NCI-H524 (cell line): ENCODE data around the gene CHRM5.
A peak's percentile ranks its signal among the peaks of the same experiment; 100 is the strongest.

ENCODE experiments used
- DNase-seq, 2 experiments: peaks; one replicate each; lab custom pipeline; 2025; lab: John Stamatoyannopoulos, UW

CHRM5 gene, protein sequence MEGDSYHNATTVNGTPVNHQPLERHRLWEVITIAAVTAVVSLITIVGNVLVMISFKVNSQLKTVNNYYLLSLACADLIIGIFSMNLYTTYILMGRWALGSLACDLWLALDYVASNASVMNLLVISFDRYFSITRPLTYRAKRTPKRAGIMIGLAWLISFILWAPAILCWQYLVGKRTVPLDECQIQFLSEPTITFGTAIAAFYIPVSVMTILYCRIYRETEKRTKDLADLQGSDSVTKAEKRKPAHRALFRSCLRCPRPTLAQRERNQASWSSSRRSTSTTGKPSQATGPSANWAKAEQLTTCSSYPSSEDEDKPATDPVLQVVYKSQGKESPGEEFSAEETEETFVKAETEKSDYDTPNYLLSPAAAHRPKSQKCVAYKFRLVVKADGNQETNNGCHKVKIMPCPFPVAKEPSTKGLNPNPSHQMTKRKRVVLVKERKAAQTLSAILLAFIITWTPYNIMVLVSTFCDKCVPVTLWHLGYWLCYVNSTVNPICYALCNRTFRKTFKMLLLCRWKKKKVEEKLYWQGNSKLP

DNA sequence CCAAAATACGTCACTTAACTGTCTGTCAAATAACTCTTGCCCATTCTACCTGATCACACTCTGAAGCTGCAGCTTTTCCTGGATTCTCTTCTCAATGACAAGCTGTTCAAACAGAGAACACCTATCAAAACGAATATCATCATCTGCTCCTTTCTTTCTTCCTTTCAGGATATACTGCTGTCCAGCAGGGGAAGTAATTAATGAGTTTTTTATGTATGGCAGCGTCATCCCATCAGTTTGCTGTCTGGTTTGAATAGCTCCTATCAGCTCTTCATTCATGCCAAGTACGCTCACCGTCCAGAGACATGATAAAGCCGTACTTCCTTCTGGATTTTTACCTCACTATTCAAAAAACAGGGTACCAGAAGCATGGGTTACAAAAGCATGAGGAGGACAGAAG lies at the start of gene CHRM5:
Gene CHRM5, plus strand, starts transcription at position 274 of the 400 bp plus-strand sequence. CDS start 94,221 bp downstream, outside the sequence.
- peak in 1 of 2 experiments; percentile 19 for DNase-seq

DNA sequence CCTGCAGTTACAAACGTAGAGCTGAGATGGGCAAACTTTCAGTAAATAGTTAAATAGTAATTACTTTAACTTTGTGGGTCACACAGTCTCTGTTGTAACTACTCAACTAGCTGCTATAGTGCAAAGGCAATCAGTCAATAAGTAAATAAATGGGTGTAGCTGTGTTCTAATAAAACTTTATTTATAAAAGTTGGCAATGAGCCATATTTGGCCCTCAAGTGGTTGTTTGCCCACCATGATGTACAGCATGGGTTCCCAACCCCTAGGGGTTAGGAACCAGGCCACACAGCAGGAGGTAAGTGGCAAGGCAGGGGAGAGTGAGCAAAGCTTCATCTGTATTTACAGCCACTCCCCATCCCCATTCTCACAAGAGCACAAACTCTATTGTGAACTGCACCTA lies 44.9 kb upstream of the CHRM5 start:
- DNase-seq = no peak

DNA sequence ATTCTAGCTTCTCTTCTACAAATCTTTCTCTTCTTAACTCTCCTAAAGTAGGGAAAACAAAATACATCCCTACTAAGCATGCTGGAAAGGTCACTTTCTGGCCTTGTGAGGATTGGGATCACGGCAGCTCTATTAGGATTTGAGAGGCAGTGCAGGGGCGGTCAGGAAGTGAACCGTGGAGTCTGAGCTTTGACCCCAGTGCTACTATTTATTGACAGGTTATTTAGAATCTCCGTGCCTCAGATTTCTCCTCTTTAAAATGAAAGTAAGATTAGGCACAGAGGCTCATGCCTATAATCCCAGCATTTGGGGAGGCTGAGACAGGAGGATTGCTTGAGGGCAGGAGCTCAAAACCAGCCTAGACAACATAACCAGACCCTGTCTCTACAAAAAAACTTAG lies 42.0 kb upstream of the CHRM5 start:
- DNase-seq = no peak

DNA sequence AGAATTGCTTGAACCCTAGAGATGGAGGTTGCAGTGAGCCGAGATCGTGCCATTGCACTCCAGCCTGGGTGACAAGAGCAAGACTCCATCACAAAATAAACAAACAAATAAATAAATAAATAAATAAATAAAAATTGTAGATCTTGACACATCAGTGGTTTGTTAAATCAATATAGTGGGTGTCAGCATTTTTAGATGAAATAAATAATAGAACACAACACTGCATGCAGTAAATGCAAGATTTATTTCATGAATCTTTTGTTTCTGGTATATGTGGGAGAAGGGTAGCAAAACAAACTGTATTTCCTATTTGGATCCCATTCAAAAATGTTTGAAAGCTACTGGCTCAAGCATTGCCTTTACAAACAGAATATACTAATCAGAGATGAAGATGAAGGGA lies 35.6 kb upstream of the CHRM5 start:
- DNase-seq = no peak

DNA sequence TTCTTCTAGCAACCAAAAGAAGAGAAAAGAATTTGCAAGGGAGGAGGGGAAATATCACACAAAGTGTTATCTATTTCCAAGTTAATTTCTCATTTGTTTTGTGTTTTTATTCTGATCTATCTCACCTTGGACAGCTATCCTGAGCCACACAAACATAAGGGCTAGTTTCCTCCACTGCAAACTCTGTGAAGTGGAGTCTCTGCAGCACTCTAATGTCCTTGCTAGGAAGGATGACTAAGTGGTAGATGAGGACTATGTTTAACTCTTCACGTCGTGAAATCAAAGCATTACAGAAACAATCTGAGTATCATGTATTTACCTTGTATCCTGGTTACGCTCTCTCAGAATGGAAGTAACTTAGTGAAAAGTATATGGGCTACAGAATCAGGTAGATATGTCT lies 33.9 kb upstream of the CHRM5 start:
- DNase-seq = no peak

DNA sequence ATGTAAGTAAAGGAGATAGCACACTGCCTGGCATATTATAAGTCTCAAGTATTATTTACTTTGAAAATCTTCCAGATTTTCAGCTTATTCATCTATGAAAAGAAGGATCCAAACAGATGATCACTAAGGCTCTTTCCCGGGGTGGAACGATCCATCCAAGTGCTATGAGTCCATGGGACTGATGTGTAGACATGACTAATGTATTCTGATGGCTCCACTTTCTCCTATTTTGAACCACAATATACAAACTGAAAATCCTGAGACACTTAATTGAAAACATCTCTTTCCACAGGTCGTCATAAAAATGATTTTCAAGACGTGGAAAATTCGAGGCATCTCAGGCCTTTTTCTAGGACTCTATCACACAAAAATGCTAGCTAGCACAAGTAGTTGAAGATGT lies 33.4 kb upstream of the CHRM5 start:
- DNase-seq = no peak

DNA sequence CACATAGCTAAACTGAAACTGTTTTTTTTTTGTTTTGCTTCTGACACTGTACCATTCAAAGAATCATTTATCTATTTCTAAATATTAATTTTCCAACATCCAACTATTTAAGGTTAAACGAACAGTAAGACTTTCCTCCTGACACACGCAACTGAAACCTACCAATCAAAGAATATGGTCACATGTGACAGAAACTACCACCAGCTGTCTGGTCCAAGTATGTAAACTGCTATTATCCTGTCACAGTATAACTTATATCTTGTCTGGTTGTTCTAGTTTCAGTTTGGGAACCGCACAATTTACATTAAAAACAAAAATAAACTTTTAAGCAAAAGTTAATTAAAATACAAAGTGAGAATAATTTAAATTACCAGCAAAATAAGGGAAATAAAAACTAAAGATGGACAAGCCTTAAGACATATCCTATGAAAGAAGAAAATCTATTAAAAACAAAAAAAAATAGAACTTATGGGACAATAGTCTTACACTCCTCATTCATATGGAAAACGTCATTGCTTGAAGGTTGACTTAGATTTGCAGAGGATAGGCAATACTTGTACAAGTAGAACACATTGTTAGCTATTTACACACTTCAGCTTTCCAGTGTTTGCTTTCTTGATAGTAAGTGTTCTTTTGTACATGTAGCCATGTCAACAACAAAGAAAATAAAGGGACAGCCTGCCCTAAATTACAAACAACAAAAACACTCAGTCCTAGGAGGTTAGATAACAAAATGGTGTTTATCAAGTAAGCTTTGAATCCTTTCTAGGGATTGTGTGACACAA lies 26.8 kb upstream of the CHRM5 start:
- no peak for DNase-seq

DNA sequence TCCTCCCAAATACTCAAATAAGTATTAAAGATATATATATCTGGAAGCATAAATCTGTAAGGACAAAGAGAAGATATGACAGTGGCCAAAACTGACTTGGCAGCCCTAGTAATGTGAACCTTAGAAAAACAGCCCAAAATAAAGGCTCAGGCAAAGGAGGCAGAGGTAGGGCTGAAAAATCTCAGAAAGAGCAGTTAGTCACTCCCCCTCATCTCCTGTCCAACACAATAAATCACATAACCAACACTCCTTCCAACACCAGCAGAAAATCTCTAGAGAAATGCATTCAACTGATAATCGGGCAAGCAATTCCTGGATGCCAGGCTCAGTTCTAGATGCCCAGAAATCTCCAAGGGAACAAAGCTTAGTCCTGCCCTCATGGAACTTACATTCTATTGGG lies 22.1 kb upstream of the CHRM5 start:
- no peak for DNase-seq

DNA sequence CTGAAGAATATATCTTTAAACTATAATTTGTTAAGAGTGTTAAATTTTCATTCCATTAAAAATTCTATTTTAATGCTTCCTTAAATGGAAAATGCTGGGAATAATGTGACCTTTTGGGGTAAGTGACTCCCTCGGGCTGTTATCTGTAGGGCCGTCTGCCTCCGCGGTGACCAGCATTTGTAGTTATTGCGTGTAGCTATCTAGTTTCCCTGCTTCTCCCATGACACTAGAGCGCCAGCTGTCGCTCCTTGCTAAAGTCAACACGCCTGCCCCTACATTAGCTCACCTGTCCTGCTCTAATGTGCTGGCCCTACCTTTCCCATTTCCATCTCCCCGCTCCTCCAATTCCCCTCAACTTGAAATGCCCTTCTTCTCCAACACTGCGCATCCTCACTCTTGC lies 12.4 kb upstream of the CHRM5 start:
- DNase-seq = peak; percentile 65 to 81

DNA sequence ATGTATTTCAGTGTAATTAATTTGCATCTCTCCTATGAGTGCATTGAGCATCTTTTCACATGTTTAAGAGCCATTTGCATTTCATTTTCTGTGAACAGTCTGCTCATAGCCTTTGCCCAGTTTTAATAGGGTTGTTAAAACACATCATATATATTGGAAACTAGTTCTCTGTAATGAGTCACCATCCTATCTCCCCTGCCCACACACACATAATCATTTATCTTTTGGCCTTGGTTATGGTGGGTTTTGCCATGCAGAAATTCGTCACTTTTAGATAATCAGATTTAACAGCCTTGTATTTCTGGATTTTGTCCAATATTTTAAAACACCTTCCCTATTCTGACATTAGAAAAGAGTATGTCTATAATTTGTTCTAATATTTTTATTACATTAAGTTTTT lies 11.9 kb upstream of the CHRM5 start:
- DNase-seq = no peak

DNA sequence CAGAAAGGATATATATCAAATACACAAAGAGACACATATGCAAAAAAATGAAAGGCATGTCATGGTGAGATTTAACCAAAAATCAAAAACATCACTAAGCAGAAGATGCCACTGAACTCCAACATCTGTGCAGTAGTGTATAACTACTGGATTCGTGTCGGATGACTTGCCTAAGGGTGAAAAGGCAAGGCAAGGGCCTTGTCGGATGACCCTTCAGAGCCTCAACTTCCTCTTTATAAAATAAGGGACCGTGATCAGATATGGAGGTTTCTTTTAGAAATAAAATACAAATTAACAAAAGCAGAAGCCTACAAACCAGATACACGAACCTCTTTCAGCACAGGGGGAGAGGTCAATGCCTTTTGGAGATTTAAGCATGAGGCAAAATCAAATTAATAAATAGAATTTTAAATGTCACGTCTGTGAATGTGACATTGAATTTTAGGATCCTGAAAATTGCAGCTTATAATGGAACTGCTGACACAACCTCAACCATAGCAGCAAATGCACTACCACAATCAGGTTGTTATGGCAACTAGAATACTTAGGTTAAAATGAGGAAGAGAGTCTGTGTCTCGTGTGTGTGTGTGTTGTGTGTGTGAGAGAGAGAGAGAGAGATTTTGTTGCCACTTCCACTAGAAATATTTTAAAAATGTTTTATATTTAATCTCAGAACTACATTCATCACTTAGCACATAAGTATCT lies 8.3 kb upstream of the CHRM5 start:
- no peak for DNase-seq

DNA sequence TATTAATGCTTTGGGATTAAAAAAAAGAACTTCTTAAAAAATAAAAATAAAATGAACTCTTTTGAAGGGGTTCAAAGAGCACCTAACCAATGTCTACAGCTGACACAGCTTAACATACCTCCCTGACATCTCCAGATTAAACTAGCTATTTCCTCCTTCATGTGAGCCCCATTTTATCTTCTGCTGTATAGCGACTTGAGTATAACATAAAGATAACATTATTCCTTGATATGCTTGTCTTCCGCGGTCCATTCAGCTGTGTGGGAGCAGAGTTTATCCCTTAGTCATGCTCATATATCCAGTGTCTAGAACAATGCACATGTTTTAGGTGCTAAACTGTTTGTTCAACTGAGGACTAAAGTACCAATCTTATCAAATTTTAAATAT lies 7.8 kb upstream of the CHRM5 start:
- no peak for DNase-seq

DNA sequence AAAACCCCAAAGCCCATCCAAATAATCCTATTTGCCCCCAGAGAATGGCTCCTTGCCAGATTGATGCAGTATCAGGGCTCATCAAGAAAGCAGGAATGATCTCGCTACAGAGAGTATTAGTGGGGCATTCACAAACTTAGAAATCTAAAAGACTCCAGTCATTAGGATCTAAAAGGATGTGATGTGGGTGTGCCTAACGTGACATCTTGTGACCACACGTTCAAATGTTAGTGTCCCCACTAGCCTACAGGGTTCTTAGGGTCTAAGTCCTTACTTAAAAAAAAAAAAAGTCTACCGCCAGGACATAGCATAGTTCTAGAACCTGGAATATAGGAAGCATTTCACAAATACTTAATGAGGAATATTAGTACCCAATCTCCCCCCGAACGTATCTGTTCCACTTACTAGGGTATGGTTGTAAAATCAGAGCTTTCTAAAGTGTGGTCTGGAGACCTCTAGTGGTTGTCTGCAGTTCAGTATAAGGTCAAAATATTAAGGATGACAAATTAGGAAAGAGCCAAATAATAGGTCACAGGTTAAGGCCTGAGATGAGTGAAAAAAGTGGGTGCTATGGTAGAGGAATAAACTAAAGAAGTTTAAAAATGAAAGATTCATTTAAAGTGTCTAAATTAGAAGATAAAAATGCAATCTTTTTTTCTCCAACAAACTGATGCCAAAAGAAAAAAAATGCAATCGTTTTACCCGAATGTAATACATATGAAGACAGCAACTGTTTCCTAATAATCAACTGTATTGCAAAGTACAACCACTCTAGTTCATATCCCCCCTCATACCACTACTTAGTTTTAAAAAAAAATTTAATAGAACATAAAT lies 4.2 kb upstream of the CHRM5 start:
- DNase-seq = peak in 1 of 2 experiments; percentile 57

DNA sequence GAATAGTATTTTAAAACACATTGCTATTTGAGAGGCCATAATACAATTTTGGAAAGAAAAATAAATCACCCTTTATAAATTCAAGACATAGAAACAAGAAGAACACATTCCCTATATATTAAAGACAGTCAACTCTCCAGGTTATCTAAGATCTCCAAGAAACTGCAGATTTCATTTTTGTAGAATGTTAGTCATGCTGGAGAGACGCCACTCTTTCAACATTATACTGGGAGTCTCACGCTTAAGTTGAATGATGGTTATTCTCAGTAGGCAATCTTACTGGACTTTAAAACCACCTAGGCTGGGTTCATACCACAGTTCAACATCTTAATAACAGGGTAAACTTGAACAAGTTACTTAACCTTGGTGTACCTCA lies 3.6 kb upstream of the CHRM5 start:
- no peak for DNase-seq

DNA sequence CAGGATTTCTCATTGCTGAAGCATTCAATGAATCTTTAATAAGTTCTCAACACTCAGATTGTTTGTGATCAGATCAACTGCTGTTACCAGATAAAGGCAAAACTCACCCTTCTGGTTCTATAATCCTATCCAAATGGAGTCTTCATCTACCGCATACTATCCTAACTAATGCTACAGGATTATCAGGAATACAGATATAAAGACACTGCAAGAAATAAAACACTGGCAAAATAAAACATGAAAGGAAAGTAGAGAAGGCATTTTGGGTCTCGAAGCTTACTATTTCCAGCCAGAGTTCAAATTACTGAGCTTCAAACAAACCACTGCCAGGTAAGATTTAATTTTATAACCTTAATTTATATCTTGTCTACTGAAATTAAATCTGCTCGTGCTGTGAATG lies 524 bp downstream of the CHRM5 start:
- no peak for DNase-seq

DNA sequence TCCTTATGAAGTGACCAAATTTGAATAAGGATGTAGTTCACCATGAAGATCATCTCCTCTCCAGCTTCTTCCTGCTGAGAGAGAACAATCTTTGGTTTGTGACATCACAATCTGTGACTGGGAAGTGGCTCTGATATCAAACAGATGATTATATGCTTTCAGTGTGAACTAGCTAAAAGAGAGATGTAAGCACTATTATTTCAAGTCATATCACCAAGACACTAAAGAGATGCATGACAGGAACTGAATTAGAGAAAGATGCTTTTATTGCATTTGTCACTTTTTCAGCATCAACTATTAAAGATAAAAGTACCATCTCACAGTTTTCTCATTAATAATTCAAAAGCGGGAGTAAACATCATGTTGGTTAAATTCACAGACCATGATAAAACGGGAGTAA lies 3.5 kb downstream of the CHRM5 start:
- no peak for DNase-seq

DNA sequence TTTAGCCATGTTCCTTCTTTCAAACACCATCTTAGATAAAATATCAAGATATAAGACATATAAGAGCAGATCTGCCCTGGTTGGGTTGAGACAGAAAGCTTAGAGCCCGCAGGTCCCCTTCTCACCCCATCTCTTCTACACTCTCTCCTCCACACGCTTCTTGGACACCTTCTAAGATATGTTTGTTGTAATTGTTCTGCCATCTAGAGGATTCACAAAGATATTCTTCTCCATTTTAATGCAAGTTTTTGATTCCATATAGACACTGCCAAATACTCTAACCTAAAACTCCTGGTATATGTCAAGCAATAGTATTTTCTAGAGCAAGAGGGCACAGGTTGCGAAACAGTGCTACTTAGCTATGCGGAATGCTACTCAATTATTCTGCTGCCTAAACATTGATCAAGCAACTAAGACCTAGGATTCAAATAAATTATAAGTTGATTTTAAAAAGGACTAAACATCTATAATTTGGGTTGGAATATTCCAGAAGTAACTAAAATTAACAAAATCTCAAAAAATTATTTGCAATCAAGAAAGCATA lies 6.8 kb downstream of the CHRM5 start:
- peak in 1 of 2 experiments; percentile 14 for DNase-seq

DNA sequence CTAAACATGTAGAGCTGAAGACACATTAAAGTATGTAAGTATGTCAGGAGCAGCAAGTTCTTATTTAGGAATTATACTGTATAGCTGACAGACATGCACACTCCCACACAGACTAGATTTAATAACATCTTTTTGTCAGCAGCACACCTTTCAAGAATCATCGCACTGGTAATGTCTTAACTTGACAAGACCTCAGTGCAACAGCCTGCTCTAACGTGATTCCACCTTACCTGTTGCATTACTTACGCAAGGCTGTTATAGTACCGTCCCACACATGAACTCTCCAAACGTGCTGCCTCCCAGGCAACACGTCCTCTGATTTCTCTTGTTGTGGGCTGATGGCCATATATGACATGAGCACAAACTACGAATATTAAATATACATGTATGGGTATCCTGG lies 11.9 kb downstream of the CHRM5 start:
- DNase-seq = no peak

DNA sequence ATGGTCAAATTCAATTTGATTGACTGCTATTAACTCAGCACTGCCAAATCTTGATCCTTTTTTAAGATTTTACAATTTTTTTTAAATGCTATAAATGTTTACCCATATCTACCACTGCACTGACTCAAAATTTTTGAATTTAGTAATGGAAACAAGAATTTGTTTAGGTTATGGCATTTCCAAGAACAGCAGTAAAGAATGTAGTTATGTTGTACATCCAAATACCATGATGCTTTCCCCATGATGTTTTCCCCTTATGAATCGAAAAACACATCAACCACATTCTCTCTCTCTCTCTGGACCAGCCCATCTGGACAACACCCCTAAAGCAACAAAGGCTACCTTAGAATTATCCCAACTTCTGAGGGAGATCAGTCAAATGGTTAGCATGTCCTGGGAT lies 14.2 kb downstream of the CHRM5 start:
- DNase-seq = no peak

DNA sequence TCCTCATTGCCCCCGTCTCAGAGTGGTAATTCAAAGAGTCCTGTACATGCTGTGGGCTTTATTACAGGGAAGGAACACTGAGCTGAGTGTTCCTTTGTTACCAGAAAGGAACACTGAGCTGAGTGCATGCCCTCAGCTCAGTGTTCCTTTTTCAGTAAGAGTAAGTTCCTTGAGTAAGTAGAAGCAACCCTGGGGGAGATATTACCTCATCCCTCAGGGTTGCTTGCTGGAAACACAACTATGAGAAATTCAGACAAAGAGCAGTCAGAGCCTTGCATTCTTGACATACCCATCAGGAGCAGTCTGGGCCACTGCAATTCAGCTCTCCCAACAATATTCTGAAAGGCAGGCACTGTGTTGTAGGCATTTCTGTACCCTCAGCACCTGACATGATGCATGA lies 17.0 kb downstream of the CHRM5 start:
- no peak for DNase-seq

DNA sequence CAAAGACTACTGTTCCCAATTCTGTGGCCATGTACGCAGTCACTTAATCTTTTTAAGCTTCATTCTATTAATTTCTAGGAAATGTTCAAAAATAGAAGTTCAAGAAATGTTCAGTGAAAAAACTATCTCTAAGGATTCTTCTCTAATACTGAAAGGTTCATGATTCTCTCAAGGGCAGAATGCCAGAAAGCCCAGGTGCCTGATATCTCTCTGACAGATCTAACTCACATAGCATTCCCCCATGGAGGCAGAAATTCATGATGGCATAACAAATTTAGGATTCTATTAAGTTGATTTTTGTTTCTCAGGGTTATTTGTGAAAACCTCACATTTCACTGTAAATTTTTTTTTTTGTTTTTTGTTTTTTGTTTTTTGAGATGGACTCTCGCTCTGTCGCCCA lies 17.5 kb downstream of the CHRM5 start:
- no peak for DNase-seq
